ENCODE measurements around the gene HEATR1.
"Not testable (repeated sequence)": the region's sequence is repeated elsewhere in the genome, so short reads cannot be mapped to it uniquely, and the experiment has no call there.

- not testable (repeated sequence) for TF ChIP-seq CTCF (conservative IDR thresholded peaks at IDR 0.05; ENCODE audit: low read length); EZH2phosphoT487 (IDR thresholded peaks at IDR 0.05; ENCODE audit: borderline replicate concordance, low read depth, low read length)
Measured at GRCh38 chr1:236607597-236607996, 3.3 kb upstream of the HEATR1 start.
